HG03060 (cell line): ENCODE data around the gene RUFY1.
A peak's percentile ranks its signal among the peaks of the same experiment; 100 is the strongest.

ENCODE experiments used
- ATAC-seq: cut with Tn5 transposase; IDR thresholded peaks from one replicate; pipeline ENCODE4 v1.9.1; 2021; ENCODE audit warnings: low read depth, moderate number of reproducible peaks; ENCODE audit not compliant: unreplicated experiment

Gene RUFY1

GRCh38 chr5:179657302-179658178 lies 107.2 kb downstream of the RUFY1 start:
- ATAC-seq, result peak; percentile 66

- ATAC-seq, result peak; percentile 10
Measured at GRCh38 chr5:179658179-179658856, 108.0 kb downstream of the RUFY1 start.
